ENCODE data around the gene FERMT2.
A peak's percentile ranks its signal among the peaks of the same experiment; 100 is the strongest.
"Not testable (repeated sequence)": the region's sequence is repeated elsewhere in the genome, so short reads cannot be mapped to it uniquely, and the experiment has no call there.

The FERMT2 gene

GRCh38 chr14:52923902-52924575 lies 26.8 kb downstream of the FERMT2 start:
- no peaks in the 10 kb centered on the region for H3K9me3 Mint-ChIP-seq
- no peak overlapping the region for H3K27ac Mint-ChIP-seq
- peaks cover 6% of the 10 kb centered on the region for H3K4me1 Mint-ChIP-seq (ENCODE audit: low read depth)
- no peak overlapping the region for H3K4me3 Mint-ChIP-seq
- DNase-seq = no peak
- H3K27me3 Mint-ChIP-seq = no peaks in the 10 kb centered on the region
- H3K36me3 Mint-ChIP-seq (ENCODE audit: low read depth) = no peaks in the 10 kb centered on the region

GRCh38 chr14:52922656-52923055 lies 28.2 kb downstream of the FERMT2 start:
- H3K4me3 Mint-ChIP-seq = no peak overlapping the region
- DNase-seq = no peak
- H3K4me1 Mint-ChIP-seq (ENCODE audit: low read depth) = peaks cover 19% of the 10 kb centered on the region
- no peaks in the 10 kb centered on the region for H3K27me3 Mint-ChIP-seq
- no peaks in the 10 kb centered on the region for H3K36me3 Mint-ChIP-seq (ENCODE audit: low read depth)
- no peak overlapping the region for H3K27ac Mint-ChIP-seq
- H3K9me3 Mint-ChIP-seq = no peaks in the 10 kb centered on the region

- DNase-seq = no peak
- H3K27ac Mint-ChIP-seq = no peak overlapping the region
- peaks cover 24% of the 10 kb centered on the region for H3K4me1 Mint-ChIP-seq (ENCODE audit: low read depth)
- H3K4me3 Mint-ChIP-seq = no peak overlapping the region
- no peaks in the 10 kb centered on the region for H3K27me3 Mint-ChIP-seq
- no peaks in the 10 kb centered on the region for H3K36me3 Mint-ChIP-seq (ENCODE audit: low read depth)
- no peaks in the 10 kb centered on the region for H3K9me3 Mint-ChIP-seq
These were observed 28.8 kb downstream of the FERMT2 start for GRCh38 chr14:52922059-52922458.

- not testable (repeated sequence) for H3K27me3 Mint-ChIP-seq; H3K4me3 Mint-ChIP-seq; H3K27ac Mint-ChIP-seq; H3K9me3 Mint-ChIP-seq; DNase-seq; H3K36me3 Mint-ChIP-seq (ENCODE audit: low read depth)
- peaks cover 27% of the 10 kb centered on the region for H3K4me1 Mint-ChIP-seq (ENCODE audit: low read depth)
These were observed 30.4 kb downstream of the FERMT2 start for GRCh38 chr14:52920411-52920810.

- Mint-ChIP-seq H3K27me3 (no peaks in the 10 kb centered on the region), H3K27ac (no peak overlapping the region), H3K4me3 (no peak overlapping the region), H3K4me1 (ENCODE audit: low read depth) (peaks cover 27% of the 10 kb centered on the region), H3K9me3 (no peaks in the 10 kb centered on the region), H3K36me3 (ENCODE audit: low read depth) (no peaks in the 10 kb centered on the region)
- no peak for DNase-seq
These were observed 30.9 kb downstream of the FERMT2 start for GRCh38 chr14:52919971-52920370.

GRCh38 chr14:52918486-52918885 lies 32.4 kb downstream of the FERMT2 start:
- peaks cover 27% of the 10 kb centered on the region for H3K4me1 Mint-ChIP-seq (ENCODE audit: low read depth)
- DNase-seq = no peak
- peak overlapping the region; percentile 82 for H3K27ac Mint-ChIP-seq
- H3K9me3 Mint-ChIP-seq = no peaks in the 10 kb centered on the region
- no peaks in the 10 kb centered on the region for H3K27me3 Mint-ChIP-seq
- H3K36me3 Mint-ChIP-seq (ENCODE audit: low read depth) = no peaks in the 10 kb centered on the region
- H3K4me3 Mint-ChIP-seq = no peak overlapping the region

- H3K27me3 Mint-ChIP-seq = no peaks in the 10 kb centered on the region
- H3K9me3 Mint-ChIP-seq = no peaks in the 10 kb centered on the region
- H3K4me1 Mint-ChIP-seq (ENCODE audit: low read depth) = peaks cover 27% of the 10 kb centered on the region
- H3K36me3 Mint-ChIP-seq (ENCODE audit: low read depth) = no peaks in the 10 kb centered on the region
- peak overlapping the region; percentile 79 for H3K27ac Mint-ChIP-seq
- DNase-seq = no peak
- H3K4me3 Mint-ChIP-seq = no peak overlapping the region
These were observed 33.1 kb downstream of the FERMT2 start for GRCh38 chr14:52917735-52918134.

GRCh38 chr14:52914295-52914694 lies 36.6 kb downstream of the FERMT2 start:
- no peak for DNase-seq
- Mint-ChIP-seq H3K27ac (no peak overlapping the region), H3K27me3 (no peaks in the 10 kb centered on the region), H3K9me3 (no peaks in the 10 kb centered on the region), H3K36me3 (ENCODE audit: low read depth) (no peaks in the 10 kb centered on the region), H3K4me1 (ENCODE audit: low read depth) (peaks cover 23% of the 10 kb centered on the region), H3K4me3 (no peak overlapping the region)

GRCh38 chr14:52913271-52913670 lies 37.6 kb downstream of the FERMT2 start:
- H3K36me3 Mint-ChIP-seq (ENCODE audit: low read depth) = no peaks in the 10 kb centered on the region
- no peak overlapping the region for H3K27ac Mint-ChIP-seq
- no peak overlapping the region for H3K4me3 Mint-ChIP-seq
- H3K9me3 Mint-ChIP-seq = no peaks in the 10 kb centered on the region
- no peak for DNase-seq
- H3K4me1 Mint-ChIP-seq (ENCODE audit: low read depth) = peaks cover 13% of the 10 kb centered on the region
- no peaks in the 10 kb centered on the region for H3K27me3 Mint-ChIP-seq

GRCh38 chr14:52911904-52912303 lies 38.9 kb downstream of the FERMT2 start:
- Mint-ChIP-seq H3K4me3 (no peak overlapping the region), H3K9me3 (no peaks in the 10 kb centered on the region), H3K4me1 (ENCODE audit: low read depth) (peaks cover 2% of the 10 kb centered on the region), H3K27ac (no peak overlapping the region), H3K27me3 (no peaks in the 10 kb centered on the region), H3K36me3 (ENCODE audit: low read depth) (no peaks in the 10 kb centered on the region)
- no peak for DNase-seq

- H3K4me1 Mint-ChIP-seq (ENCODE audit: low read depth) = no peaks in the 10 kb centered on the region
- H3K9me3 Mint-ChIP-seq = no peaks in the 10 kb centered on the region
- no peak overlapping the region for H3K4me3 Mint-ChIP-seq
- no peak for DNase-seq
- no peak overlapping the region for H3K27ac Mint-ChIP-seq
- no peaks in the 10 kb centered on the region for H3K36me3 Mint-ChIP-seq (ENCODE audit: low read depth)
- no peaks in the 10 kb centered on the region for H3K27me3 Mint-ChIP-seq
These were observed 40.3 kb downstream of the FERMT2 start for GRCh38 chr14:52910572-52910971.

GRCh38 chr14:52907949-52908348 lies 42.9 kb downstream of the FERMT2 start:
- no peaks in the 10 kb centered on the region for H3K9me3 Mint-ChIP-seq
- H3K4me3 Mint-ChIP-seq = no peak overlapping the region
- no peak for DNase-seq
- no peaks in the 10 kb centered on the region for H3K4me1 Mint-ChIP-seq (ENCODE audit: low read depth)
- no peaks in the 10 kb centered on the region for H3K27me3 Mint-ChIP-seq
- no peaks in the 10 kb centered on the region for H3K36me3 Mint-ChIP-seq (ENCODE audit: low read depth)
- no peak overlapping the region for H3K27ac Mint-ChIP-seq

GRCh38 chr14:52906141-52906601 lies 44.7 kb downstream of the FERMT2 start:
- Mint-ChIP-seq H3K36me3 (ENCODE audit: low read depth) (no peaks in the 10 kb centered on the region), H3K4me3 (no peak overlapping the region), H3K27ac (no peak overlapping the region), H3K27me3 (no peaks in the 10 kb centered on the region), H3K4me1 (ENCODE audit: low read depth) (no peaks in the 10 kb centered on the region), H3K9me3 (no peaks in the 10 kb centered on the region)
- no peak for DNase-seq

- H3K27ac Mint-ChIP-seq = no peak overlapping the region
- H3K4me3 Mint-ChIP-seq = no peak overlapping the region
- H3K4me1 Mint-ChIP-seq (ENCODE audit: low read depth) = no peaks in the 10 kb centered on the region
- no peaks in the 10 kb centered on the region for H3K9me3 Mint-ChIP-seq
- DNase-seq = no peak
- H3K36me3 Mint-ChIP-seq (ENCODE audit: low read depth) = no peaks in the 10 kb centered on the region
- H3K27me3 Mint-ChIP-seq = no peaks in the 10 kb centered on the region
These were observed 47.8 kb downstream of the FERMT2 start for GRCh38 chr14:52902971-52903619.

- no peaks in the 10 kb centered on the region for H3K27me3 Mint-ChIP-seq
- H3K4me3 Mint-ChIP-seq = no peak overlapping the region
These were observed 49.4 kb downstream of the FERMT2 start for GRCh38 chr14:52901357-52901980.

More at GRCh38 chr14:52901357-52901980, 49.4 kb downstream of the FERMT2 start:
- Mint-ChIP-seq H3K27ac (no peak overlapping the region), H3K36me3 (ENCODE audit: low read depth) (no peaks in the 10 kb centered on the region), H3K4me1 (ENCODE audit: low read depth) (no peaks in the 10 kb centered on the region), H3K9me3 (no peaks in the 10 kb centered on the region)
- DNase-seq = no peak

Measured in activated T-cell treated with anti-CD3 and anti-CD28 coated beads, Interleukin-2, amount 50 U/mL, for 24 hours (primary cell).